ENCODE results near the gene GPX3. TPM values are rescaled to one million over a fixed set of nuclear protein-coding genes. Genes with fewer than 3 reads are reported as not detected.

The GPX3 gene
- total RNA-seq = 40.9 and 58.6 TPM in 2 replicates
- 66.2 and 69.9 TPM in 2 replicates for polyA plus RNA-seq

- Histone ChIP-seq H3K36me3 (replicated peaks; ENCODE audit: insufficient read depth, low read depth) (no peaks in the 10 kb centered on the region), H3K4me1 (ENCODE audit: insufficient read depth) (no peaks in the 10 kb centered on the region), H3K79me2 (no peaks in the 10 kb centered on the region), H3K4me3 (peak within 1 kb of the TSS; percentile 53), H3K9me2 (replicated peaks; ENCODE audit: insufficient read depth) (no peaks in the 10 kb centered on the region), H4K20me1 (ENCODE audit: insufficient read depth, poor library complexity, severe bottlenecking) (no peaks in the 10 kb centered on the region), H3K9me3 (ENCODE audit: low read depth) (no peaks in the 10 kb centered on the region), H3K27me3 (no peaks in the 10 kb centered on the region), H2AFZ (peak within 1 kb of the TSS; percentile 73), H3K4me2 (peak within 1 kb of the TSS; percentile 96), H3K27ac (no peak within 1 kb of the TSS)
- WGBS (ENCODE audit: low lambda C conversion rate, missing lambda C conversion rate) = 1% methylated on average over 36 of the region's 54 CpGs
- no peak for TF ChIP-seq EZH2phosphoT487 (IDR thresholded peaks at IDR 0.05; ENCODE audit: low read depth, severe bottlenecking, unreplicated experiment)
- TF ChIP-seq EZH2 (IDR thresholded peaks at IDR 0.05; ENCODE audit: borderline replicate concordance) = no peak
- no peak for TF ChIP-seq CTCF (IDR thresholded peaks at IDR 0.05; ENCODE audit: poor library complexity)
- peak; percentile 84 for DNase-seq (ENCODE audit: low spot score)
Observed at GRCh38 chr5:151020304-151021110, at the start of gene GPX3. Gene GPX3, plus strand, starts transcription at chr5:151020591. Its CDS starts 64 bp downstream, at chr5:151020655.

GRCh38 chr5:150978590-150978989, 41.8 kb upstream of the GPX3 start:
- H3K36me3 ChIP-seq (replicated peaks; ENCODE audit: insufficient read depth, low read depth) = no peaks in the 10 kb centered on the region
- no peak overlapping the region for H3K4me3 ChIP-seq
- WGBS (ENCODE audit: low lambda C conversion rate, missing lambda C conversion rate) = 43% methylated on average over 3 of the region's 3 CpGs
- H3K4me2 ChIP-seq = no peak overlapping the region
- no peaks in the 10 kb centered on the region for H3K9me2 ChIP-seq (replicated peaks; ENCODE audit: insufficient read depth)
- no peaks in the 10 kb centered on the region for H3K79me2 ChIP-seq
- H3K27me3 ChIP-seq = no peaks in the 10 kb centered on the region
- TF ChIP-seq EZH2phosphoT487 (IDR thresholded peaks at IDR 0.05; ENCODE audit: low read depth, severe bottlenecking, unreplicated experiment) (no peak), CTCF (IDR thresholded peaks at IDR 0.05; ENCODE audit: poor library complexity) (no peak), EZH2 (IDR thresholded peaks at IDR 0.05; ENCODE audit: borderline replicate concordance) (no peak)
- no peak overlapping the region for H3K27ac ChIP-seq
- no peaks in the 10 kb centered on the region for H3K9me3 ChIP-seq (ENCODE audit: low read depth)
- H2AFZ ChIP-seq = no peak overlapping the region
- H4K20me1 ChIP-seq (ENCODE audit: insufficient read depth, poor library complexity, severe bottlenecking) = no peaks in the 10 kb centered on the region
- DNase-seq (ENCODE audit: low spot score) = no peak
- no peaks in the 10 kb centered on the region for H3K4me1 ChIP-seq (ENCODE audit: insufficient read depth)

- no peak overlapping the region for H3K4me3 ChIP-seq
- H3K4me1 ChIP-seq (ENCODE audit: insufficient read depth) = no peaks in the 10 kb centered on the region
- H3K27me3 ChIP-seq = no peaks in the 10 kb centered on the region
- 69% methylated on average over 3 of the region's 3 CpGs for WGBS (ENCODE audit: low lambda C conversion rate, missing lambda C conversion rate)
- H3K9me2 ChIP-seq (replicated peaks; ENCODE audit: insufficient read depth) = no peaks in the 10 kb centered on the region
- no peaks in the 10 kb centered on the region for H3K79me2 ChIP-seq
- no peak overlapping the region for H2AFZ ChIP-seq
- H4K20me1 ChIP-seq (ENCODE audit: insufficient read depth, poor library complexity, severe bottlenecking) = no peaks in the 10 kb centered on the region
- H3K36me3 ChIP-seq (replicated peaks; ENCODE audit: insufficient read depth, low read depth) = no peaks in the 10 kb centered on the region
- no peak overlapping the region for H3K27ac ChIP-seq
- TF ChIP-seq EZH2 (IDR thresholded peaks at IDR 0.05; ENCODE audit: borderline replicate concordance) (no peak), CTCF (IDR thresholded peaks at IDR 0.05; ENCODE audit: poor library complexity) (no peak), EZH2phosphoT487 (IDR thresholded peaks at IDR 0.05; ENCODE audit: low read depth, severe bottlenecking, unreplicated experiment) (no peak)
- DNase-seq (ENCODE audit: low spot score) = no peak
- no peaks in the 10 kb centered on the region for H3K9me3 ChIP-seq (ENCODE audit: low read depth)
- no peak overlapping the region for H3K4me2 ChIP-seq
Observed at GRCh38 chr5:150987746-150988145, 32.6 kb upstream of the GPX3 start.

Measured in hepatocyte (in vitro differentiated cells).